Measurements from ENCODE around the gene PAPSS1. TPM values are rescaled to one million over a fixed set of nuclear protein-coding genes. Genes with fewer than 3 reads are reported as not detected.

The PAPSS1 gene
- total RNA-seq, 4 donors from 2014 or later: 44.4 to 58.4 (median 52.0) TPM

GRCh38 chr4:107618656-107619055 is 101.4 kb downstream of the PAPSS1 start:
- DNase-seq (ENCODE audit: low spot score in 2 of 2): no peak
- Histone ChIP-seq H3K9me3 (no peaks in the 10 kb centered on the region), H3K27me3 (no peaks in the 10 kb centered on the region), H3K27ac (peak overlapping the region; percentile 27), H3K4me3 (no peak overlapping the region), H3K4me1 (peaks cover 9% of the 10 kb centered on the region), H3K36me3 (peaks cover 4% of the 10 kb centered on the region)
- no peak for TF ChIP-seq EP300 (IDR thresholded peaks at IDR 0.05)
- TF ChIP-seq POLR2AphosphoS5 (IDR thresholded peaks at IDR 0.05): no peak
- no peak for TF ChIP-seq CTCF (IDR thresholded peaks at IDR 0.05)
- no peak for TF ChIP-seq POLR2A (IDR thresholded peaks at IDR 0.05)

GRCh38 chr4:107616838-107617389 is 103.1 kb downstream of the PAPSS1 start:
- no peak overlapping the region for H3K27ac ChIP-seq
- no peak for DNase-seq (ENCODE audit: low spot score in 2 of 2)
- no peaks in the 10 kb centered on the region for H3K27me3 ChIP-seq
- peaks cover 4% of the 10 kb centered on the region for H3K36me3 ChIP-seq
- H3K4me1 ChIP-seq: peaks cover 9% of the 10 kb centered on the region
- H3K9me3 ChIP-seq: no peaks in the 10 kb centered on the region
- TF ChIP-seq POLR2AphosphoS5 (IDR thresholded peaks at IDR 0.05) (no peak), POLR2A (IDR thresholded peaks at IDR 0.05) (no peak)
- 74% methylated on average over 3 of the region's 3 CpGs for WGBS
- H3K4me3 ChIP-seq: no peak overlapping the region

GRCh38 chr4:107615809-107616208 is 104.2 kb downstream of the PAPSS1 start:
- Histone ChIP-seq H3K9me3 (no peaks in the 10 kb centered on the region), H3K27me3 (no peaks in the 10 kb centered on the region), H3K36me3 (peaks cover 4% of the 10 kb centered on the region), H3K4me1 (peaks cover 9% of the 10 kb centered on the region), H3K27ac (no peak overlapping the region), H3K4me3 (no peak overlapping the region)
- TF ChIP-seq EP300 (IDR thresholded peaks at IDR 0.05): no peak
- no peak for DNase-seq (ENCODE audit: low spot score in 2 of 2)
- 97% methylated on average over 1 of the region's 1 CpG for WGBS

- no peaks in the 10 kb centered on the region for H3K4me1 ChIP-seq
- H3K27me3 ChIP-seq: no peaks in the 10 kb centered on the region
- H3K36me3 ChIP-seq: no peaks in the 10 kb centered on the region
- no peaks in the 10 kb centered on the region for H3K9me3 ChIP-seq
- TF ChIP-seq POLR2AphosphoS5 (IDR thresholded peaks at IDR 0.05) (no peak), EP300 (IDR thresholded peaks at IDR 0.05) (no peak), POLR2A (IDR thresholded peaks at IDR 0.05) (no peak), CTCF (IDR thresholded peaks at IDR 0.05) (no peak)
- DNase-seq (ENCODE audit: low spot score in 2 of 2): no peak
- H3K27ac ChIP-seq: no peak overlapping the region
- H3K4me3 ChIP-seq: no peak overlapping the region
- 90% methylated on average over 4 of the region's 4 CpGs for WGBS
These were observed 116.6 kb downstream of the PAPSS1 start for GRCh38 chr4:107603430-107603829.

- Histone ChIP-seq H3K36me3 (no peaks in the 10 kb centered on the region), H3K9me3 (no peaks in the 10 kb centered on the region), H3K27me3 (no peaks in the 10 kb centered on the region), H3K27ac (no peak overlapping the region), H3K4me1 (no peaks in the 10 kb centered on the region), H3K4me3 (no peak overlapping the region)
- no peak for DNase-seq (ENCODE audit: low spot score in 2 of 2)
- TF ChIP-seq EP300 (IDR thresholded peaks at IDR 0.05) (no peak), CTCF (IDR thresholded peaks at IDR 0.05) (no peak), POLR2AphosphoS5 (IDR thresholded peaks at IDR 0.05) (no peak), POLR2A (IDR thresholded peaks at IDR 0.05) (no peak)
These were observed 119.1 kb downstream of the PAPSS1 start for GRCh38 chr4:107600983-107601382.

- Histone ChIP-seq H3K27me3 (no peaks in the 10 kb centered on the region), H3K36me3 (no peaks in the 10 kb centered on the region), H3K27ac (no peak overlapping the region), H3K4me1 (no peaks in the 10 kb centered on the region), H3K9me3 (no peaks in the 10 kb centered on the region), H3K4me3 (no peak overlapping the region)
- no peak for TF ChIP-seq POLR2A (IDR thresholded peaks at IDR 0.05)
- no peak for TF ChIP-seq EP300 (IDR thresholded peaks at IDR 0.05)
- TF ChIP-seq POLR2AphosphoS5 (IDR thresholded peaks at IDR 0.05): no peak
- TF ChIP-seq CTCF (IDR thresholded peaks at IDR 0.05): no peak
- DNase-seq (ENCODE audit: low spot score in 2 of 2): no peak
- 53% methylated on average over 2 of the region's 2 CpGs for WGBS
These were observed 119.6 kb downstream of the PAPSS1 start for GRCh38 chr4:107600436-107600835.
